ENCODE results near the gene DZIP1L. TPM values are rescaled to one million over a fixed set of nuclear protein-coding genes. Genes with fewer than 3 reads are reported as not detected.

Gene DZIP1L
- polyA plus RNA-seq, 2 of the 4 experiments (the other 2 are of a cell fraction) = 2.7 to 7.0 TPM

GRCh38 chr3:138068579-138069174 lies 46.7 kb downstream of the DZIP1L start:
- no peak for FAIRE-seq
- 39% methylated on average over 7 of the region's 14 CpGs for WGBS (ENCODE audit: missing lambda C conversion rate)
- Histone ChIP-seq H3K4me2 (no peak overlapping the region), H3K27ac (peak overlapping the region in 1 of 2 experiments; percentile 17; a peak in 1 of 6 replicates), H3K9me3 (no peaks in the 10 kb centered on the region), H3K4me1 (peaks cover 12% of the 10 kb centered on the region), H3K4me3 (no peak overlapping the region)
- ChIA-PET POLR2A (no interaction called here), CTCF (interaction anchor here (0.6 to 13.1 kb wide), 21 partner anchors 8 to 217 kb away, joined by 3 to 224 read pairs (median 4); partner anchors contain the start of gene DZIP1L)
- peak; percentile 75 to 79 for DNase-seq (ENCODE audit: low read depth in 1 of 2, low spot score in 1 of 2)
- ATAC-seq = peak; percentile 97 to 98
- TF ChIP-seq RAD21 (conservative IDR thresholded peaks at IDR 0.05 in 1 of 2, IDR thresholded peaks at IDR 0.05 in 1 of 2) (peak; percentile 94 to 97), ZNF302 (CRISPR knock-in tag; IDR thresholded peaks at IDR 0.05) (no peak), SMC3 (IDR thresholded peaks at IDR 0.05) (peak; percentile 93)
- TF ChIP-seq, protein P1, sequence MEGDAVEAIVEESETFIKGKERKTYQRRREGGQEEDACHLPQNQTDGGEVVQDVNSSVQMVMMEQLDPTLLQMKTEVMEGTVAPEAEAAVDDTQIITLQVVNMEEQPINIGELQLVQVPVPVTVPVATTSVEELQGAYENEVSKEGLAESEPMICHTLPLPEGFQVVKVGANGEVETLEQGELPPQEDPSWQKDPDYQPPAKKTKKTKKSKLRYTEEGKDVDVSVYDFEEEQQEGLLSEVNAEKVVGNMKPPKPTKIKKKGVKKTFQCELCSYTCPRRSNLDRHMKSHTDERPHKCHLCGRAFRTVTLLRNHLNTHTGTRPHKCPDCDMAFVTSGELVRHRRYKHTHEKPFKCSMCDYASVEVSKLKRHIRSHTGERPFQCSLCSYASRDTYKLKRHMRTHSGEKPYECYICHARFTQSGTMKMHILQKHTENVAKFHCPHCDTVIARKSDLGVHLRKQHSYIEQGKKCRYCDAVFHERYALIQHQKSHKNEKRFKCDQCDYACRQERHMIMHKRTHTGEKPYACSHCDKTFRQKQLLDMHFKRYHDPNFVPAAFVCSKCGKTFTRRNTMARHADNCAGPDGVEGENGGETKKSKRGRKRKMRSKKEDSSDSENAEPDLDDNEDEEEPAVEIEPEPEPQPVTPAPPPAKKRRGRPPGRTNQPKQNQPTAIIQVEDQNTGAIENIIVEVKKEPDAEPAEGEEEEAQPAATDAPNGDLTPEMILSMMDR (IDR thresholded peaks at IDR 0.05) = peak; percentile 88

- Histone ChIP-seq H3K4me3 (no peak overlapping the region), H3K4me1 (peaks cover 6% of the 10 kb centered on the region), H3K9me3 (no peaks in the 10 kb centered on the region), H3K27ac (no peak overlapping the region), H3K4me2 (no peak overlapping the region)
- ChIA-PET CTCF (interaction anchor here (0.6 to 13.1 kb wide), 9 partner anchors 14 to 218 kb away, joined by 3 to 224 read pairs (median 4); partner anchors contain the start of gene DZIP1L), POLR2A (no interaction called here)
- no peak for FAIRE-seq
- peak in 1 of 2 experiments; percentile 9; a peak in 2 of 6 replicates for ATAC-seq
- WGBS (ENCODE audit: missing lambda C conversion rate) = 11% methylated on average over 3 of the region's 8 CpGs
- TF ChIP-seq, protein P1 (IDR thresholded peaks at IDR 0.05) = no peak
- TF ChIP-seq NFE2L2 (conservative IDR thresholded peaks at IDR 0.05; ENCODE audit: low read length) (no peak), ZNF302 (CRISPR knock-in tag; IDR thresholded peaks at IDR 0.05) (no peak), KDM5A (IDR thresholded peaks at IDR 0.05) (no peak), ESRRA (IDR thresholded peaks at IDR 0.05; ENCODE audit: borderline replicate concordance, low read length) (no peak), TFCP2L1 (CRISPR knock-in tag; IDR thresholded peaks at IDR 0.05) (no peak), JUN (IDR thresholded peaks at IDR 0.05) (no peak), KDM1A (IDR thresholded peaks at IDR 0.05; ENCODE audit: low read depth) (no peak), CEBPB (IDR thresholded peaks at IDR 0.05) (no peak), BHLHE40 (IDR thresholded peaks at IDR 0.05; ENCODE audit: low read depth, low read length) (no peak)
- DNase-seq (ENCODE audit: low read depth in 1 of 2, low spot score in 1 of 2) = no peak
These were observed 47.4 kb downstream of the DZIP1L start for GRCh38 chr3:138068046-138068445.

GRCh38 chr3:138066972-138067371 lies 48.4 kb downstream of the DZIP1L start:
- 86% methylated on average over 2 of the region's 3 CpGs for WGBS (ENCODE audit: missing lambda C conversion rate)
- Histone ChIP-seq H3K4me2 (no peak overlapping the region), H3K9me3 (no peaks in the 10 kb centered on the region), H3K27ac (no peak overlapping the region), H3K4me3 (no peak overlapping the region), H3K4me1 (no peaks in the 10 kb centered on the region)
- ATAC-seq (no peak), FAIRE-seq (no peak), DNase-seq (ENCODE audit: low read depth in 1 of 2, low spot score in 1 of 2) (no peak)
- POLR2A ChIA-PET = no interaction called here
- no peak for TF ChIP-seq HOXA7 (CRISPR knock-in tag; IDR thresholded peaks at IDR 0.05)
- no peak for TF ChIP-seq RAD21 (conservative IDR thresholded peaks at IDR 0.05 in 1 of 2, IDR thresholded peaks at IDR 0.05 in 1 of 2)
- TF ChIP-seq TP53 (CRISPR knock-in tag; IDR thresholded peaks at IDR 0.05) = no peak
- no peak for TF ChIP-seq MAZ (IDR thresholded peaks at IDR 0.05; ENCODE audit: borderline replicate concordance, low read depth, low read length)
- CTCF ChIA-PET = interaction anchor here (1.2 to 13.1 kb wide), 4 partner anchors 15 to 56 kb away, joined by 3 to 224 read pairs (median 12); partner anchors contain the start of gene DZIP1L
